Right lobe of liver (tissue), 4 donors: ENCODE data around the gene PSMD3.

ENCODE experiments used
- CTCF ChIP-seq, 4 donors: fragments of 200-600 bp in 3 of 4; fragments of 450-650 bp in 1 of 4; IDR thresholded peaks; one replicate each; pipeline versions ENCODE4 v1.5.1 to v1.8.0; 2016 to 2022; ENCODE audit warnings: antibody characterized with exemption in 4 of 4, mild to moderate bottlenecking in 2 of 4
- POLR2A ChIP-seq: fragments of 450-650 bp; IDR thresholded peaks from one replicate; pipeline ENCODE4 v1.6.1; 2017; ENCODE audit warnings: antibody characterized with exemption, mild to moderate bottlenecking
- donor health status: DM: no; HTN: no; CAD: no.
- donor health status: DM: no; HTN: no; CAD: no.
- donor health status: DM: no; HTN: yes; CAD: no.

- no peak for TF ChIP-seq POLR2A
- no peak for TF ChIP-seq CTCF (IDR thresholded peaks at IDR 0.05)
These were observed 27.1 kb upstream of the PSMD3 start for GRCh38 chr17:39953471-39953888.
